A549 treated with Mapracorat at 1 μM for 4 hours (cell line): ENCODE results near the gene IFNW1. TPM values are rescaled to one million over a fixed set of nuclear protein-coding genes. Genes with fewer than 3 reads are reported as not detected.

Source experiments
- total RNA-seq: library from RNA; stranded (reverse); fragments of 200-300 nt; extraction: Qiagen RNA extraction; gene quantifications from 5 replicates; pipeline ENCODE4 v1.2.3, GENCODE V29; 2022

The IFNW1 gene
- not detected in 5 replicates for total RNA-seq

GRCh38 chr9:21141427-21141882, at the start of gene IFNW1:
Gene IFNW1, minus strand, starts transcription at chr9:21141832. Its CDS starts 262 bp downstream, at chr9:21141570.

GRCh38 chr9:21187487-21187886, 45.9 kb upstream of the IFNW1 start, which contains the start of gene IFNA4:
Gene IFNA4, minus strand, starts transcription at chr9:21187587. Its CDS starts 56 bp downstream, at chr9:21187531.

GRCh38 chr9:21166560-21166959, 24.9 kb upstream of the IFNW1 start, which contains the start of gene IFNA21:
Gene IFNA21, minus strand, starts transcription at chr9:21166660. Its CDS starts 48 bp downstream, at chr9:21166612.

Other genes with a start within 250 kb of the IFNW1 start
- 0.93 to 1.1 TPM (median 0.99 TPM) in 5 replicates for gene HACD4, start 110.2 kb downstream of the IFNW1 start, total RNA-seq
- gene IFNB1, start 63.9 kb downstream of the IFNW1 start, total RNA-seq: not detected in 5 replicates
- not detected in 5 replicates for gene IFNA21, start 24.8 kb upstream of the IFNW1 start, total RNA-seq
- not detected in 5 replicates for gene IFNA4, start 45.8 kb upstream of the IFNW1 start, total RNA-seq
- not detected in 5 replicates for gene IFNA7, start 60.4 kb upstream of the IFNW1 start, total RNA-seq
- not detected in 5 replicates for gene IFNA10, start 65.3 kb upstream of the IFNW1 start, total RNA-seq
- not detected in 5 replicates for gene IFNA16, start 75.5 kb upstream of the IFNW1 start, total RNA-seq
- gene IFNA17, start 86.4 kb upstream of the IFNW1 start, total RNA-seq: not detected in 5 replicates
- not detected in 5 replicates for gene IFNA14, start 98.2 kb upstream of the IFNW1 start, total RNA-seq
- gene IFNA5, start 163.5 kb upstream of the IFNW1 start, total RNA-seq: not detected in 5 replicates
- 14.0 to 19.9 TPM (median 18.3 TPM) in 5 replicates for gene KLHL9, start 193.6 kb upstream of the IFNW1 start, total RNA-seq
- gene IFNA6, start 209.1 kb upstream of the IFNW1 start, total RNA-seq: not detected in 5 replicates
- not detected in 5 replicates for gene IFNA13, start 226.2 kb upstream of the IFNW1 start, total RNA-seq
- gene IFNA2, start 243.6 kb upstream of the IFNW1 start, total RNA-seq: not detected in 5 replicates